Mammary epithelial cell (primary cell): ENCODE data around the gene HS3ST2.

Experiments used
- EZH2 ChIP-seq: IDR thresholded peaks from 2 replicates; pipeline ENCODE4 v1.6.1; 2012; ENCODE audit warnings: low read length, inconsistent platforms, borderline replicate concordance
- TF ChIP-seq, protein P1 (sequence below), 2 donors: IDR thresholded peaks in 1 of 2; conservative IDR thresholded peaks in 1 of 2; 2 replicates each; pipeline ENCODE4 v1.5.1; 2011 to 2012; ENCODE audit warnings: inconsistent platforms in 2 of 2, low read length in 2 of 2, mild to moderate bottlenecking in 2 of 2, control low read depth in 1 of 2, low read depth in 1 of 2; ENCODE audit not compliant: insufficient read depth in 1 of 2; ENCODE audit errors: extremely low read depth in 1 of 2

DNA sequence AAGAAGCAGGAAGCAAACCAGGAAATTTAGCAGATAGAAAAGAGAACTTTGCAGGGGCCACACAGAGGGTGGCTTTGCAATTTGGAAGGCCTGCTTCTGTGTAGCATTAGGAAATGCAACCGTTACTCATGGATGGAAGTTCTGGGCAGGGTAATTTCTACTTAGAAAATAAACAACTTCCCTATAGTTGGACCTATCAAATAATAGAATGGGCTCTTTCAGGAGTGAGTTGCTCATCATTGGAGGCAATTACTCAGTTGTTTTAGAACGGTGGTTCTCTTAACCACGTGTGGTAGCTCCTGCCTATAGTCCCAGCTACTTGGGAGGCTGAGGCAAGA, 25.8 kb upstream of the HS3ST2 start:
- TF ChIP-seq, protein P1, sequence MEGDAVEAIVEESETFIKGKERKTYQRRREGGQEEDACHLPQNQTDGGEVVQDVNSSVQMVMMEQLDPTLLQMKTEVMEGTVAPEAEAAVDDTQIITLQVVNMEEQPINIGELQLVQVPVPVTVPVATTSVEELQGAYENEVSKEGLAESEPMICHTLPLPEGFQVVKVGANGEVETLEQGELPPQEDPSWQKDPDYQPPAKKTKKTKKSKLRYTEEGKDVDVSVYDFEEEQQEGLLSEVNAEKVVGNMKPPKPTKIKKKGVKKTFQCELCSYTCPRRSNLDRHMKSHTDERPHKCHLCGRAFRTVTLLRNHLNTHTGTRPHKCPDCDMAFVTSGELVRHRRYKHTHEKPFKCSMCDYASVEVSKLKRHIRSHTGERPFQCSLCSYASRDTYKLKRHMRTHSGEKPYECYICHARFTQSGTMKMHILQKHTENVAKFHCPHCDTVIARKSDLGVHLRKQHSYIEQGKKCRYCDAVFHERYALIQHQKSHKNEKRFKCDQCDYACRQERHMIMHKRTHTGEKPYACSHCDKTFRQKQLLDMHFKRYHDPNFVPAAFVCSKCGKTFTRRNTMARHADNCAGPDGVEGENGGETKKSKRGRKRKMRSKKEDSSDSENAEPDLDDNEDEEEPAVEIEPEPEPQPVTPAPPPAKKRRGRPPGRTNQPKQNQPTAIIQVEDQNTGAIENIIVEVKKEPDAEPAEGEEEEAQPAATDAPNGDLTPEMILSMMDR (conservative IDR thresholded peaks at IDR 0.05 in 1 of 2, IDR thresholded peaks at IDR 0.05 in 1 of 2; ENCODE audit: extremely low read depth in 1 of 2, insufficient read depth in 1 of 2, low read depth in 1 of 2, low read length in 2 of 2): no peak
- TF ChIP-seq EZH2: no peak
